GM18526 (cell line): ENCODE results near the gene WDR26.

ENCODE experiments used
- POLR2A ChIP-seq: IDR thresholded peaks from 3 replicates; pipeline ENCODE4 v1.6.1; 2011; ENCODE audit not compliant: insufficient read length; ENCODE audit errors: extremely low read depth

WDR26 gene

GRCh38 chr1:224373008-224373590 is 61.5 kb downstream of the WDR26 start:
- TF ChIP-seq POLR2A = no peak

DNA sequence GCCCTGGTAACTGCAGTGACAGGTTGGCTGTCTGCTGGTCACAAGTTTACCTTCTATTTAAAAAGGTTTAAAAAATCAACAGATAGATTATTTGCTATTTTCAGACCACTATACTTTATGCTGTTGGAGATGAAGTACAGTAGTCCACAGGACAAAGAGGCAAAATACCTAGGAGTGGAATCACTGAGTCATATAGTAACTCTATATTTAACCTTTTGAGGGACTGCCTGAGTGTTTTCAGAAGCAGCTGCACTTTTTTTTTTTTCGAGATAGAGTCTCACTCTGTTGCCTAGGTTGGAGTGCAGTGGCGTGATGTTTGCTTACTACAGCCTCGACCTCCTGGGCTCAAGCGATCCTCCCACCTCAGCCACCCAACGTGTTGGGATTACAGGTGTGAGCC is 66.2 kb downstream of the WDR26 start:
- no peak for TF ChIP-seq POLR2A

- no peak for TF ChIP-seq POLR2A
These were observed 75.4 kb downstream of the WDR26 start for GRCh38 chr1:224359207-224359606.

GRCh38 chr1:224358237-224358636 is 76.4 kb downstream of the WDR26 start:
- TF ChIP-seq POLR2A = no peak

- TF ChIP-seq POLR2A = no peak
These were observed 76.9 kb downstream of the WDR26 start for GRCh38 chr1:224357626-224358124.

- TF ChIP-seq POLR2A = peak; percentile 82
These were observed 77.6 kb downstream of the WDR26 start, which contains the start of gene CNIH4 for GRCh38 chr1:224356685-224357625. Gene CNIH4 (plus strand): TSS chr1:224356879. CDS start chr1:224356925, 46 bp downstream.

GRCh38 chr1:224353975-224354925 is 80.3 kb downstream of the WDR26 start:
- TF ChIP-seq POLR2A = no peak

DNA sequence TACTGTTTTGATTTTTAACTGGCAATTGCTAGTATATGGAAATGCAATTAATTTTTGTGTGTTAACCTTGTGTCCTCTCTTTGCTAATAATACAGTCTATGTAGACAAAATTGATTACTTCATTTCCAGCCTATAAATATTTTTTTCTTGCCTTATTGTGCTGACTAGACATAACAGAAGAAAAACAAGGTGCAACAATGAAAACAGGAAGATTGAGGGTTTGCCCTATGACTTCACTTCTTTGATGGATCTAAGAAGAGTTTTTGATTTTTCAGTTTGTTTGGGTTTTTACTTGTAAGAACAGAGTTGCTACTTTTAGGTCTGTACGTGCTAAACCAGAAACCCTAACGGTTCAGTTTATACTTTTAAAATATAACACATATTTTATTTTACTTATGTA is 86.5 kb downstream of the WDR26 start:
- no peak for TF ChIP-seq POLR2A

DNA sequence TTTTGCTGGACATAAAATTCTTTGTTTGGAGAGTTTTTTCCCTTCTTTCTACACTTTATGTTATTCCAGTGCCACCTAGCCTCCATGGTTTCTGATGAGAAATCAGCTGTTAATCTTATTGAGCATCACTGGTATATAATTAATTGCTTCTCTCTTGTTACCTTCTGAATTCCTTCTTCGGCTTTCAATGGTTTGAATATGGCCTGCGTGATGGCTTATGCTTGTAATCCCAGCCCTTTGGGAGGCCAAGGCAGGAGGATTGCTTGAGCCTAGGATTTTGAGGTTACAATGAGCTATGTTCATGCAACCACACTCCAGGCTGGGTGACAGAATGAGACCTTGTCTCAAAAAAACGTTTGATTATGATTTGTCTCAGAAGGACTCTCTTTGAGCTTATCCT is 90.9 kb downstream of the WDR26 start:
- TF ChIP-seq POLR2A = no peak

- no peak for TF ChIP-seq POLR2A
These were observed 95.1 kb downstream of the WDR26 start for GRCh38 chr1:224339442-224340033.

GRCh38 chr1:224338150-224338838 is 96.3 kb downstream of the WDR26 start:
- no peak for TF ChIP-seq POLR2A
